HG02885 (cell line): ENCODE results near the gene ZNF541.

ENCODE experiments used
- ATAC-seq: cut with Tn5 transposase; IDR thresholded peaks from one replicate; pipeline ENCODE4 v1.9.1; 2021; ENCODE audit warnings: mild to moderate bottlenecking; ENCODE audit not compliant: unreplicated experiment, poor library complexity

Gene ZNF541

GRCh38 chr19:47545061-47545948 lies 27.6 kb downstream of the ZNF541 start:
- no peak for ATAC-seq

- no peak for ATAC-seq
Observed at GRCh38 chr19:47544476-47544875, 28.5 kb downstream of the ZNF541 start.

- ATAC-seq, result no peak
Observed at GRCh38 chr19:47544075-47544474, 28.9 kb downstream of the ZNF541 start.

- no peak for ATAC-seq
Observed at GRCh38 chr19:47542030-47542475, 30.9 kb downstream of the ZNF541 start.

- ATAC-seq, result no peak
Observed at GRCh38 chr19:47541518-47541917, 31.4 kb downstream of the ZNF541 start.

GRCh38 chr19:47540748-47541147 lies 32.2 kb downstream of the ZNF541 start:
- ATAC-seq, result no peak

- no peak for ATAC-seq
Observed at GRCh38 chr19:47539747-47540311, 33.1 kb downstream of the ZNF541 start.

GRCh38 chr19:47538812-47539211 lies 34.1 kb downstream of the ZNF541 start:
- no peak for ATAC-seq

GRCh38 chr19:47537493-47537892 lies 35.5 kb downstream of the ZNF541 start:
- no peak for ATAC-seq

GRCh38 chr19:47534628-47535027 lies 38.3 kb downstream of the ZNF541 start:
- no peak for ATAC-seq

- no peak for ATAC-seq
Observed at GRCh38 chr19:47531640-47532387, 41.1 kb downstream of the ZNF541 start.

GRCh38 chr19:47529018-47529742 lies 43.8 kb downstream of the ZNF541 start:
- ATAC-seq, result no peak

GRCh38 chr19:47526798-47527197 lies 46.1 kb downstream of the ZNF541 start:
- ATAC-seq, result no peak

- no peak for ATAC-seq
Observed at GRCh38 chr19:47523473-47523872, 49.5 kb downstream of the ZNF541 start.
